WTC11 (cell line): ENCODE measurements around the gene KAZN. TPM values are rescaled to one million over a fixed set of nuclear protein-coding genes. Genes with fewer than 3 reads are reported as not detected.

ENCODE experiments used
- ATAC-seq: fragments of 200-7000 bp; cut with Tn5 transposase; 2 replicates; pipeline ENCODE4 v1.10.0; 2021; ENCODE audit warnings: mild to moderate bottlenecking, moderate library complexity
- CTCF ChIA-PET: fragments of 300-600 bp; sonication (Branson Sonifier 250); formaldehyde crosslinking; loops from one replicate; lab custom pipeline; 2021; ENCODE audit warnings: antibody characterized with exemption; lab: Charles Lee
- POLR2A ChIA-PET: fragments of 350-600 bp; sonication (Branson Sonifier 250); formaldehyde crosslinking; loops from one replicate; lab custom pipeline; 2021; ENCODE audit warnings: antibody characterized with exemption; lab: Charles Lee
- DNase-seq: peaks from one replicate; pipeline ENCODE4 v3.0.0; 2021; ENCODE audit warnings: low spot score
- H3K27ac Mint-ChIP-seq: 2 replicates; pipeline ENCODE4 v1.8.0; 2021; ENCODE audit warnings: mixed read lengths
- H3K27me3 Mint-ChIP-seq: 2 replicates; pipeline ENCODE4 v1.8.0; 2021; ENCODE audit warnings: low read depth, mild to moderate bottlenecking, moderate library complexity, mixed read lengths
- H3K36me3 Mint-ChIP-seq: 2 replicates; pipeline ENCODE4 v1.8.0; 2021; ENCODE audit warnings: mixed read lengths
- H3K4me1 Mint-ChIP-seq: 2 replicates; pipeline ENCODE4 v1.8.0; 2022; ENCODE audit warnings: mixed read lengths
- H3K4me3 Mint-ChIP-seq: 2 replicates; pipeline ENCODE4 v1.8.0; 2021; ENCODE audit warnings: mild to moderate bottlenecking, moderate library complexity, mixed read lengths
- H3K9me3 Mint-ChIP-seq: 2 replicates; pipeline ENCODE4 v1.8.0; 2021; ENCODE audit warnings: mixed read lengths
- CREB1 ChIP-seq: sonication (generic); formaldehyde crosslinking; IDR thresholded peaks from 2 replicates; pipeline ENCODE4 v1.8.0; 2023; ENCODE audit warnings: mild to moderate bottlenecking, missing genetic modification reagents
- CREM ChIP-seq: sonication (generic); formaldehyde crosslinking; IDR thresholded peaks from 2 replicates; pipeline ENCODE4 v1.8.1; 2022; ENCODE audit warnings: mild to moderate bottlenecking, missing genetic modification reagents, moderate library complexity
- EMX1 ChIP-seq: fragments of 250-450 bp; sonication (Bioruptor Pico); IDR thresholded peaks from 2 replicates; pipeline ENCODE4 v1.8.0; 2021; ENCODE audit warnings: mild to moderate bottlenecking
- ESRRA ChIP-seq: sonication (generic); formaldehyde crosslinking; IDR thresholded peaks from 2 replicates; pipeline ENCODE4 v1.8.1; 2022; ENCODE audit warnings: mild to moderate bottlenecking, missing genetic modification reagents, borderline replicate concordance
- FOXP1 ChIP-seq: sonication (generic); formaldehyde crosslinking; IDR thresholded peaks from 2 replicates; pipeline ENCODE4 v1.8.0; 2022; ENCODE audit warnings: missing genetic modification reagents, mild to moderate bottlenecking, moderate library complexity, borderline replicate concordance
- HMGA2 ChIP-seq: fragments of 250-450 bp; sonication (Bioruptor Pico); IDR thresholded peaks from 2 replicates; pipeline ENCODE4 v1.4.0; 2021; ENCODE audit warnings: mild to moderate bottlenecking, moderate library complexity
- JUN ChIP-seq: sonication (generic); formaldehyde crosslinking; IDR thresholded peaks from 2 replicates; pipeline ENCODE4 v1.8.0; 2023; ENCODE audit warnings: mild to moderate bottlenecking, missing genetic modification reagents
- KAT7 ChIP-seq: sonication (generic); formaldehyde crosslinking; IDR thresholded peaks from 2 replicates; pipeline ENCODE4 v1.8.1; 2023; ENCODE audit warnings: missing genetic modification reagents, mild to moderate bottlenecking, borderline replicate concordance
- MXD4 ChIP-seq: fragments of 250-450 bp; sonication (Bioruptor Pico); IDR thresholded peaks from 2 replicates; pipeline ENCODE4 v1.8.0; 2021; ENCODE audit warnings: mild to moderate bottlenecking, moderate library complexity, borderline replicate concordance
- NR1H2 ChIP-seq: sonication (generic); formaldehyde crosslinking; IDR thresholded peaks from 2 replicates; pipeline ENCODE4 v1.9.0; 2021; ENCODE audit warnings: mild to moderate bottlenecking, moderate library complexity, missing genetic modification reagents
- NR2C2 ChIP-seq: sonication (generic); formaldehyde crosslinking; IDR thresholded peaks from 2 replicates; pipeline ENCODE4 v1.8.0; 2022; ENCODE audit warnings: mild to moderate bottlenecking, missing genetic modification reagents
- SMAD3 ChIP-seq: sonication (generic); formaldehyde crosslinking; IDR thresholded peaks from 2 replicates; pipeline ENCODE4 v1.8.0; 2022; ENCODE audit warnings: missing genetic modification reagents, mild to moderate bottlenecking, borderline replicate concordance
- TCF7 ChIP-seq: sonication (generic); formaldehyde crosslinking; IDR thresholded peaks from 2 replicates; pipeline ENCODE4 v1.8.0; 2022; ENCODE audit warnings: mild to moderate bottlenecking, low read depth, missing genetic modification reagents, moderate library complexity
- TEAD1 ChIP-seq: sonication (generic); formaldehyde crosslinking; IDR thresholded peaks from 2 replicates; pipeline ENCODE4 v1.8.0; 2022; ENCODE audit warnings: mild to moderate bottlenecking, missing genetic modification reagents
- ZNF396 ChIP-seq: fragments of 250-450 bp; sonication (Bioruptor Pico); IDR thresholded peaks from 2 replicates; pipeline ENCODE4 v1.8.0; 2021; ENCODE audit warnings: mild to moderate bottlenecking, moderate library complexity, borderline replicate concordance
- total RNA-seq: library from RNA; stranded (reverse); gene quantifications from 3 replicates; pipeline ENCODE4 v1.2.3, GENCODE V29; 2021
- TF ChIP-seq, protein P1 (sequence below): sonication (generic); formaldehyde crosslinking; conservative IDR thresholded peaks from 2 replicates; pipeline ENCODE4 v1.8.1; 2022; ENCODE audit warnings: mild to moderate bottlenecking, missing genetic modification reagents
- TF ChIP-seq, protein P2 (sequence below): sonication (generic); formaldehyde crosslinking; IDR thresholded peaks from 2 replicates; pipeline ENCODE4 v1.8.1; 2023; ENCODE audit warnings: mild to moderate bottlenecking, missing genetic modification reagents, moderate library complexity
- TF ChIP-seq, protein P3 (sequence below): fragments of 250-450 bp; sonication (Bioruptor Pico); IDR thresholded peaks from 2 replicates; pipeline ENCODE4 v1.9.0; 2021; ENCODE audit warnings: moderate library complexity, mild to moderate bottlenecking, inconsistent platforms, borderline replicate concordance
- TF ChIP-seq, protein P4 (sequence below): sonication (generic); formaldehyde crosslinking; IDR thresholded peaks from 2 replicates; pipeline ENCODE4 v1.8.1; 2022; ENCODE audit warnings: mild to moderate bottlenecking, moderate library complexity, missing genetic modification reagents
- TF ChIP-seq, protein P5 (sequence below): fragments of 250-450 bp; sonication (Bioruptor Pico); IDR thresholded peaks from 2 replicates; pipeline ENCODE4 v1.9.0; 2021; ENCODE audit warnings: mild to moderate bottlenecking, borderline replicate concordance
- TF ChIP-seq, protein P6 (sequence below): sonication (generic); formaldehyde crosslinking; IDR thresholded peaks from 2 replicates; pipeline ENCODE4 v1.8.0; 2022; ENCODE audit warnings: missing genetic modification reagents
- TF ChIP-seq, protein P7 (sequence below): sonication (generic); formaldehyde crosslinking; IDR thresholded peaks from 2 replicates; pipeline ENCODE4 v1.8.0; 2023; ENCODE audit warnings: missing genetic modification reagents, mild to moderate bottlenecking, borderline replicate concordance

KAZN gene
- total RNA-seq, 1 experiment from 2014 or later = 19.9 TPM

DNA sequence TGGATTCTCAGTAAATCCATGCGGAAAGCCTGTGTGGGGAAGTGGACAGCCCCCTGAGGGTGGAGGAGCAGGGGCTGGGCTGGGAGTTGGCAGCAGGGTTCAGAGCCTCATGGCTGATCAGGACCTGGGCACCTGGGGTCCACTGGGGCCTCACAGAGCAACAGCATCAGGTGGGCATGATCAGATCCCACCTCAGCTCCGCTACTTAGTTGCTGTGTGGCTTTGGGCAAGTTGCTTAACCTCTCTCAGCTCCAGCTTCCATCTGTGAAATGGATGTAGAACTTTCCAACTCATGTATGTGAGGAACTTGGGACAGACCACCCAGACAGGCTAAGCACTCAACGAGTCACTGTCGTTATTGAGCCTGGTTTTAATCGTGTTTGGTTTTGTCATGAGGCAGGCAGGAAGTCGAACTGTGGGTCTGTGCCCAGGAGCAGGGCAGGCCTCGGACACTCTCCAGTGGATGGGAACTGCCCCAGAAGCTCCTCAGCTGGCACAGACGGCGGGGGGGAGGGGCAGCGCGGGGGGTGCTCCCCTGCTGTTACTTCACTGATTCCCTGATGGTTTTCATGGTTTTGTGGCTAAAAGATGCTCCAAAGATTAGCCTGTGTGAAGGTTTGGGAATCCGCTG lies 399.3 kb downstream of the KAZN start:
- ATAC-seq (no peak), DNase-seq (no peak)
- ChIA-PET POLR2A (no interaction called here), CTCF (no interaction called here)
- Mint-ChIP-seq H3K4me1 (peaks cover 9% of the 10 kb centered on the region), H3K9me3 (peaks cover 4% of the 10 kb centered on the region; the same call in 1 of the 2 replicates), H3K27ac (no peak overlapping the region), H3K36me3 (no peaks in the 10 kb centered on the region), H3K4me3 (no peak overlapping the region), H3K27me3 (no peaks in the 10 kb centered on the region)
- TF ChIP-seq CREB1 (CRISPR knock-in tag) (no peak), TCF7 (no peak), NR2C2 (no peak), FOXP1 (CRISPR knock-in tag) (no peak), JUN (no peak), EMX1 (no peak), HMGA2 (no peak), MXD4 (CRISPR knock-in tag) (no peak), ESRRA (no peak), ZNF396 (no peak), TEAD1 (no peak), CREM (CRISPR knock-in tag) (no peak), SMAD3 (CRISPR knock-in tag) (no peak), NR1H2 (CRISPR knock-in tag) (no peak)
- TF ChIP-seq, protein P1, sequence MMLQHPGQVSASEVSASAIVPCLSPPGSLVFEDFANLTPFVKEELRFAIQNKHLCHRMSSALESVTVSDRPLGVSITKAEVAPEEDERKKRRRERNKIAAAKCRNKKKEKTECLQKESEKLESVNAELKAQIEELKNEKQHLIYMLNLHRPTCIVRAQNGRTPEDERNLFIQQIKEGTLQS = no peak
- TF ChIP-seq, protein P2, sequence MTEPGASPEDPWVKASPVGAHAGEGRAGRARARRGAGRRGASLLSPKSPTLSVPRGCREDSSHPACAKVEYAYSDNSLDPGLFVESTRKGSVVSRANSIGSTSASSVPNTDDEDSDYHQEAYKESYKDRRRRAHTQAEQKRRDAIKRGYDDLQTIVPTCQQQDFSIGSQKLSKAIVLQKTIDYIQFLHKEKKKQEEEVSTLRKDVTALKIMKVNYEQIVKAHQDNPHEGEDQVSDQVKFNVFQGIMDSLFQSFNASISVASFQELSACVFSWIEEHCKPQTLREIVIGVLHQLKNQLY (CRISPR knock-in tag) = no peak
- TF ChIP-seq, protein P3, sequence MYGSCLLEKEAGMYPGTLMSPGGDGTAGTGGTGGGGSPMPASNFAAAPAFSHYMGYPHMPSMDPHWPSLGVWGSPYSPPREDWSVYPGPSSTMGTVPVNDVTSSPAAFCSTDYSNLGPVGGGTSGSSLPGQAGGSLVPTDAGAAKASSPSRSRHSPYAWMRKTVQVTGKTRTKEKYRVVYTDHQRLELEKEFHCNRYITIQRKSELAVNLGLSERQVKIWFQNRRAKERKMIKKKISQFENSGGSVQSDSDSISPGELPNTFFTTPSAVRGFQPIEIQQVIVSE (CRISPR knock-in tag) = no peak
- TF ChIP-seq, protein P4, sequence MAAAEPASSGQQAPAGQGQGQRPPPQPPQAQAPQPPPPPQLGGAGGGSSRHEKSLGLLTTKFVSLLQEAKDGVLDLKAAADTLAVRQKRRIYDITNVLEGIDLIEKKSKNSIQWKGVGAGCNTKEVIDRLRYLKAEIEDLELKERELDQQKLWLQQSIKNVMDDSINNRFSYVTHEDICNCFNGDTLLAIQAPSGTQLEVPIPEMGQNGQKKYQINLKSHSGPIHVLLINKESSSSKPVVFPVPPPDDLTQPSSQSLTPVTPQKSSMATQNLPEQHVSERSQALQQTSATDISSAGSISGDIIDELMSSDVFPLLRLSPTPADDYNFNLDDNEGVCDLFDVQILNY (CRISPR knock-in tag) = no peak
- TF ChIP-seq, protein P5, sequence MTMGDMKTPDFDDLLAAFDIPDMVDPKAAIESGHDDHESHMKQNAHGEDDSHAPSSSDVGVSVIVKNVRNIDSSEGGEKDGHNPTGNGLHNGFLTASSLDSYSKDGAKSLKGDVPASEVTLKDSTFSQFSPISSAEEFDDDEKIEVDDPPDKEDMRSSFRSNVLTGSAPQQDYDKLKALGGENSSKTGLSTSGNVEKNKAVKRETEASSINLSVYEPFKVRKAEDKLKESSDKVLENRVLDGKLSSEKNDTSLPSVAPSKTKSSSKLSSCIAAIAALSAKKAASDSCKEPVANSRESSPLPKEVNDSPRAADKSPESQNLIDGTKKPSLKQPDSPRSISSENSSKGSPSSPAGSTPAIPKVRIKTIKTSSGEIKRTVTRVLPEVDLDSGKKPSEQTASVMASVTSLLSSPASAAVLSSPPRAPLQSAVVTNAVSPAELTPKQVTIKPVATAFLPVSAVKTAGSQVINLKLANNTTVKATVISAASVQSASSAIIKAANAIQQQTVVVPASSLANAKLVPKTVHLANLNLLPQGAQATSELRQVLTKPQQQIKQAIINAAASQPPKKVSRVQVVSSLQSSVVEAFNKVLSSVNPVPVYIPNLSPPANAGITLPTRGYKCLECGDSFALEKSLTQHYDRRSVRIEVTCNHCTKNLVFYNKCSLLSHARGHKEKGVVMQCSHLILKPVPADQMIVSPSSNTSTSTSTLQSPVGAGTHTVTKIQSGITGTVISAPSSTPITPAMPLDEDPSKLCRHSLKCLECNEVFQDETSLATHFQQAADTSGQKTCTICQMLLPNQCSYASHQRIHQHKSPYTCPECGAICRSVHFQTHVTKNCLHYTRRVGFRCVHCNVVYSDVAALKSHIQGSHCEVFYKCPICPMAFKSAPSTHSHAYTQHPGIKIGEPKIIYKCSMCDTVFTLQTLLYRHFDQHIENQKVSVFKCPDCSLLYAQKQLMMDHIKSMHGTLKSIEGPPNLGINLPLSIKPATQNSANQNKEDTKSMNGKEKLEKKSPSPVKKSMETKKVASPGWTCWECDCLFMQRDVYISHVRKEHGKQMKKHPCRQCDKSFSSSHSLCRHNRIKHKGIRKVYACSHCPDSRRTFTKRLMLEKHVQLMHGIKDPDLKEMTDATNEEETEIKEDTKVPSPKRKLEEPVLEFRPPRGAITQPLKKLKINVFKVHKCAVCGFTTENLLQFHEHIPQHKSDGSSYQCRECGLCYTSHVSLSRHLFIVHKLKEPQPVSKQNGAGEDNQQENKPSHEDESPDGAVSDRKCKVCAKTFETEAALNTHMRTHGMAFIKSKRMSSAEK = no peak

DNA sequence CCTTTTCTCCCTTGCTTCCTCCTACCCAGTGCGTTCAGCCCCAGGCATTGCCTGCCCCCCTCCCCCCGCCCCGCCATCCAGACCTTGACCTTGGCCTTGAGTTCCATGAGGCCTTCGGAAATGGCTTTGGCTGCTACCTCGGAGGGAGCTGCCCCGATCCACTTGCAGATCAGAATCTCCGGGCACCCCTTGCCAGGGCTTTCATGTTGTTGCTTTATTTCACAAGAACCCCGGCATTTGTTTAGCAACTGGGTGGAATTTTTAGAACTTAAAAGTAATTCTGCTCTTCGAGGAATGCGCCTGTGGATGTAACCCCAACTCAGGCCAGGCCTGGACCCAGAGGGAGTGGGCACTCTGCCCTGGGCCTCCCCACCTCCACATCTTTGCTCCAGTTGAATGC lies 401.0 kb downstream of the KAZN start:
- H3K27me3 Mint-ChIP-seq = no peaks in the 10 kb centered on the region
- no peaks in the 10 kb centered on the region for H3K36me3 Mint-ChIP-seq
- CTCF ChIA-PET = interaction anchor here (1.0 kb wide), 1 partner anchor 29 kb away, joined by 4 read pairs; no protein-coding TSS in a partner anchor
- H3K9me3 Mint-ChIP-seq = peaks cover 4% of the 10 kb centered on the region; the same call in 1 of the 2 replicates
- no peak for ATAC-seq
- no peak for DNase-seq
- POLR2A ChIA-PET = no interaction called here
- no peak overlapping the region for H3K27ac Mint-ChIP-seq
- peaks cover 9% of the 10 kb centered on the region for H3K4me1 Mint-ChIP-seq
- H3K4me3 Mint-ChIP-seq = no peak overlapping the region
- TF ChIP-seq, protein P6, sequence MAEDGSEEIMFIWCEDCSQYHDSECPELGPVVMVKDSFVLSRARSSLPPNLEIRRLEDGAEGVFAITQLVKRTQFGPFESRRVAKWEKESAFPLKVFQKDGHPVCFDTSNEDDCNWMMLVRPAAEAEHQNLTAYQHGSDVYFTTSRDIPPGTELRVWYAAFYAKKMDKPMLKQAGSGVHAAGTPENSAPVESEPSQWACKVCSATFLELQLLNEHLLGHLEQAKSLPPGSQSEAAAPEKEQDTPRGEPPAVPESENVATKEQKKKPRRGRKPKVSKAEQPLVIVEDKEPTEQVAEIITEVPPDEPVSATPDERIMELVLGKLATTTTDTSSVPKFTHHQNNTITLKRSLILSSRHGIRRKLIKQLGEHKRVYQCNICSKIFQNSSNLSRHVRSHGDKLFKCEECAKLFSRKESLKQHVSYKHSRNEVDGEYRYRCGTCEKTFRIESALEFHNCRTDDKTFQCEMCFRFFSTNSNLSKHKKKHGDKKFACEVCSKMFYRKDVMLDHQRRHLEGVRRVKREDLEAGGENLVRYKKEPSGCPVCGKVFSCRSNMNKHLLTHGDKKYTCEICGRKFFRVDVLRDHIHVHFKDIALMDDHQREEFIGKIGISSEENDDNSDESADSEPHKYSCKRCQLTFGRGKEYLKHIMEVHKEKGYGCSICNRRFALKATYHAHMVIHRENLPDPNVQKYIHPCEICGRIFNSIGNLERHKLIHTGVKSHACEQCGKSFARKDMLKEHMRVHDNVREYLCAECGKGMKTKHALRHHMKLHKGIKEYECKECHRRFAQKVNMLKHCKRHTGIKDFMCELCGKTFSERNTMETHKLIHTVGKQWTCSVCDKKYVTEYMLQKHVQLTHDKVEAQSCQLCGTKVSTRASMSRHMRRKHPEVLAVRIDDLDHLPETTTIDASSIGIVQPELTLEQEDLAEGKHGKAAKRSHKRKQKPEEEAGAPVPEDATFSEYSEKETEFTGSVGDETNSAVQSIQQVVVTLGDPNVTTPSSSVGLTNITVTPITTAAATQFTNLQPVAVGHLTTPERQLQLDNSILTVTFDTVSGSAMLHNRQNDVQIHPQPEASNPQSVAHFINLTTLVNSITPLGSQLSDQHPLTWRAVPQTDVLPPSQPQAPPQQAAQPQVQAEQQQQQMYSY = no peak
- TF ChIP-seq, protein P7, sequence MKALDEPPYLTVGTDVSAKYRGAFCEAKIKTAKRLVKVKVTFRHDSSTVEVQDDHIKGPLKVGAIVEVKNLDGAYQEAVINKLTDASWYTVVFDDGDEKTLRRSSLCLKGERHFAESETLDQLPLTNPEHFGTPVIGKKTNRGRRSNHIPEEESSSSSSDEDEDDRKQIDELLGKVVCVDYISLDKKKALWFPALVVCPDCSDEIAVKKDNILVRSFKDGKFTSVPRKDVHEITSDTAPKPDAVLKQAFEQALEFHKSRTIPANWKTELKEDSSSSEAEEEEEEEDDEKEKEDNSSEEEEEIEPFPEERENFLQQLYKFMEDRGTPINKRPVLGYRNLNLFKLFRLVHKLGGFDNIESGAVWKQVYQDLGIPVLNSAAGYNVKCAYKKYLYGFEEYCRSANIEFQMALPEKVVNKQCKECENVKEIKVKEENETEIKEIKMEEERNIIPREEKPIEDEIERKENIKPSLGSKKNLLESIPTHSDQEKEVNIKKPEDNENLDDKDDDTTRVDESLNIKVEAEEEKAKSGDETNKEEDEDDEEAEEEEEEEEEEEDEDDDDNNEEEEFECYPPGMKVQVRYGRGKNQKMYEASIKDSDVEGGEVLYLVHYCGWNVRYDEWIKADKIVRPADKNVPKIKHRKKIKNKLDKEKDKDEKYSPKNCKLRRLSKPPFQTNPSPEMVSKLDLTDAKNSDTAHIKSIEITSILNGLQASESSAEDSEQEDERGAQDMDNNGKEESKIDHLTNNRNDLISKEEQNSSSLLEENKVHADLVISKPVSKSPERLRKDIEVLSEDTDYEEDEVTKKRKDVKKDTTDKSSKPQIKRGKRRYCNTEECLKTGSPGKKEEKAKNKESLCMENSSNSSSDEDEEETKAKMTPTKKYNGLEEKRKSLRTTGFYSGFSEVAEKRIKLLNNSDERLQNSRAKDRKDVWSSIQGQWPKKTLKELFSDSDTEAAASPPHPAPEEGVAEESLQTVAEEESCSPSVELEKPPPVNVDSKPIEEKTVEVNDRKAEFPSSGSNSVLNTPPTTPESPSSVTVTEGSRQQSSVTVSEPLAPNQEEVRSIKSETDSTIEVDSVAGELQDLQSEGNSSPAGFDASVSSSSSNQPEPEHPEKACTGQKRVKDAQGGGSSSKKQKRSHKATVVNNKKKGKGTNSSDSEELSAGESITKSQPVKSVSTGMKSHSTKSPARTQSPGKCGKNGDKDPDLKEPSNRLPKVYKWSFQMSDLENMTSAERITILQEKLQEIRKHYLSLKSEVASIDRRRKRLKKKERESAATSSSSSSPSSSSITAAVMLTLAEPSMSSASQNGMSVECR (CRISPR knock-in tag) = no peak
- no peak for TF ChIP-seq KAT7
